DND-41 (cell line): Measurements from ENCODE around the gene SLC4A9.

ENCODE experiments used
- CTCF ChIP-seq: IDR thresholded peaks from 2 replicates; pipeline ENCODE4 v1.5.1; 2012; ENCODE audit warnings: borderline replicate concordance, low read length, moderate library complexity, mild to moderate bottlenecking; ENCODE audit not compliant: poor library complexity, severe bottlenecking; ENCODE audit errors: extremely low read depth
- EZH2 ChIP-seq: IDR thresholded peaks from 3 replicates; pipeline ENCODE4 v1.6.1; 2012; ENCODE audit warnings: borderline replicate concordance, low read depth, mild to moderate bottlenecking, moderate library complexity, low read length, inconsistent platforms; ENCODE audit not compliant: severe bottlenecking

GRCh38 chr5:140365941-140366340, 5.9 kb downstream of the SLC4A9 start:
- TF ChIP-seq CTCF (no peak), EZH2 (no peak)
